Activated CD4-positive, alpha-beta memory T cell treated with anti-CD3 and anti-CD28 coated beads, Interleukin-2, amount 10 ng/mL, durations not matched to agents 7 days and 5 days (primary cell): Measurements from ENCODE around the gene RPTN. TPM values are rescaled to one million over a fixed set of nuclear protein-coding genes. Genes with fewer than 3 reads are reported as not detected.
"Not testable (repeated sequence)": the region's sequence is repeated elsewhere in the genome, so short reads cannot be mapped to it uniquely, and the experiment has no call there.

ENCODE experiments used
- CTCF ChIA-PET: fragments of 350-600 bp; sonication (Branson Sonifier 250); formaldehyde crosslinking; loops from one replicate; lab custom pipeline; 2021; ENCODE audit warnings: antibody characterized with exemption, inconsistent platforms; lab: Charles Lee
- POLR2A ChIA-PET: fragments of 350-600 bp; sonication (Branson Sonifier 250); formaldehyde crosslinking; loops from one replicate; lab custom pipeline; 2021; ENCODE audit warnings: antibody characterized with exemption; lab: Charles Lee
- DNase-seq: peaks from one replicate; pipeline ENCODE4 v3.0.0-alpha.2; 2020
- H3K27ac Mint-ChIP-seq: one replicate; pipeline ENCODE4 v1.8.0; 2021; ENCODE audit warnings: mild to moderate bottlenecking, mixed read lengths
- H3K27me3 Mint-ChIP-seq: one replicate; pipeline ENCODE4 v1.8.0; 2021; ENCODE audit warnings: mixed read lengths
- H3K36me3 Mint-ChIP-seq: one replicate; pipeline ENCODE4 v1.8.0; 2021; ENCODE audit warnings: low read depth, mixed read lengths
- H3K4me1 Mint-ChIP-seq: one replicate; pipeline ENCODE4 v1.8.0; 2021; ENCODE audit warnings: mixed read lengths
- H3K4me3 Mint-ChIP-seq: one replicate; pipeline ENCODE4 v1.8.0; 2021; ENCODE audit warnings: mild to moderate bottlenecking, mixed read lengths
- H3K9me3 Mint-ChIP-seq: one replicate; pipeline ENCODE4 v1.8.0; 2021; ENCODE audit warnings: mixed read lengths
- total RNA-seq, 2 experiments: library from RNA; stranded (reverse); gene quantifications; one replicate each; pipeline ENCODE4 v1.2.3, GENCODE V29; 2021

RPTN gene
- total RNA-seq, 2 experiments from 2014 or later = not detected

DNA sequence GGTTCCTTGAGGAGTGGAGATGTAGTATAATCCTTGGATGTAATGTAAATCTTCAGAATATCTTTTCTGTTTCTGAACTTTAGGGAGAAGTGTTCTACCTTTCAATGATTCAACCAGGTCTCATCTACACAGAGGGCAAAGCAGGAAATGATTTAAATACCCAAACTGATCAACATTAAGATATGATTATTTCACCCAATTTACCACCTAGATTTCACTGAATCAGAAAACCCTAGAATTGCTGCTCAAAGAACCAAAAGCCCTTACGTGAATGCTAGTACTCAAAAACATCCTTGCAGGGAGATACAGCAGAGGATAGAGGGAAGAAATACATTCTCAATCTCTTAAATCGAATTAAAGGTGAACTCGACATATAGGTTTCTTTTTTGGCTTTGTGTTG is 5.0 kb downstream of the RPTN start:
- ChIA-PET CTCF (no interaction called here), POLR2A (no interaction called here)
- no peak for DNase-seq
- Mint-ChIP-seq H3K36me3 (no peaks in the 10 kb centered on the region), H3K27ac (no peak overlapping the region), H3K4me1 (peaks cover 9% of the 10 kb centered on the region), H3K27me3 (peaks cover 12% of the 10 kb centered on the region), H3K9me3 (peaks cover 3% of the 10 kb centered on the region), H3K4me3 (no peak overlapping the region)

DNA sequence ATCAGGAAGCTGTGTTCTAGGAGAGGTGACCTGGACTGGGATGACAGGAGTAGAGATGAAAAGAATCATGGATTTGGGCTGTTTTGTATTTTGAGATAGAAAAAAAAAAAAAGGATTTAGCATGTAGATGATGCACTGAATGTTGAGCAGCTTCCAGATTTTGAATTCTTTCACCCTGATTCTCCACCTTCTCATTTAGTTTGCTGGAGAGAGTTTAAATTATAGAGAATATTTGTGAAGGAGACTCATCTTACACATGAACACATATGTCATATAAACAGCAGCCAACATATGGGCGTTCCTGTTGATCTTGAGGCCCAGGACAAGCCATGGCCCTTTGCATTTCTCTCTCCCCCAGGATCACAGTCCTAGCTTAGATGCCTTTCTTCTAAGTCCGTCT is 7.4 kb downstream of the RPTN start:
- ChIA-PET CTCF (no interaction called here), POLR2A (no interaction called here)
- DNase-seq = no peak
- Mint-ChIP-seq H3K27me3 (peaks cover 18% of the 10 kb centered on the region), H3K4me1 (peaks cover 9% of the 10 kb centered on the region), H3K9me3 (peaks cover 14% of the 10 kb centered on the region), H3K36me3 (peaks cover 4% of the 10 kb centered on the region), H3K27ac (no peak overlapping the region), H3K4me3 (no peak overlapping the region)

DNA sequence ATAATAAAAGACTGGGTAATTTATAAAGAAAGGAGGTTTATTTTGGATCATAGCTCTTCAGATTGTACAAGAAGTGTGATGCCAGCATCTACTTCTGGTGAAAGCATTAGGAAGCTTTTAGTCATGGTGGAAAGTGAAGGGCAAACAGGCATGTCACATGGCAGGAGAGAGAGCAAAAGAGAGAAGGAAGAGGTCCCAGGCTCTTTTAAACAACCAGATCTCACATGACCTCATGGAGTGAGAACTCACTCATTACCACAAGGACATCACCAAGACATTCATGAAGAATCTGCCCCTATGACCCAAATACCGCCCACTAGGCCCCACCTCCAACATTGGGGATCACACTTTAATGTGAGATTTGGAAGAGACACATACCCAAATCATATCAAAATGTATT is 10.0 kb downstream of the RPTN start:
- Mint-ChIP-seq H3K27me3 (peaks cover 23% of the 10 kb centered on the region), H3K27ac (no peak overlapping the region), H3K9me3 (peaks cover 21% of the 10 kb centered on the region), H3K36me3 (peaks cover 4% of the 10 kb centered on the region), H3K4me3 (no peak overlapping the region), H3K4me1 (peaks cover 2% of the 10 kb centered on the region)
- DNase-seq = no peak
- POLR2A ChIA-PET = no interaction called here
- CTCF ChIA-PET = no interaction called here

DNA sequence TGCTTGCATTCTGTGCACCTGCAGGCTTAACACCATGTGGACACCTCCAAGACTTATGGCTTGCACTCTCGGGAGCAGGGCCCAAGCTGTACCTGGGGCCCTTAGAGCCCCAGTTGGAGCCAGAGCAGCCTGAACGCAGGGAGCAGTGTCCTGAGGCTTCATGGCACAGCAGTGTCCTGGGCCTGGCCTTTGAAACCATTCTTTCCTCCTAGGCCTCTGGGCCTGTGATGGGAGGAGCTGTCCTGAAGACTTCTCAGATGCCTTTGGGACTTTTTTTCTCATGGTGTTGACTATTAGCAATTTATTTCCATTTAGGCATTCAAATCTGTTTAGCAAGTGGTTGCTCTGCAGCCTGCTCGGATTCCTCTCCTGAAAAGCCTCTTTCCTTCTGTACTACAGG is 11.0 kb downstream of the RPTN start:
- Mint-ChIP-seq H3K27ac (no peak overlapping the region), H3K4me1 (peaks cover 6% of the 10 kb centered on the region), H3K36me3 (peaks cover 4% of the 10 kb centered on the region), H3K27me3 (peaks cover 27% of the 10 kb centered on the region), H3K4me3 (no peak overlapping the region), H3K9me3 (peaks cover 21% of the 10 kb centered on the region)
- DNase-seq = no peak
- ChIA-PET CTCF (no interaction called here), POLR2A (no interaction called here)

DNA sequence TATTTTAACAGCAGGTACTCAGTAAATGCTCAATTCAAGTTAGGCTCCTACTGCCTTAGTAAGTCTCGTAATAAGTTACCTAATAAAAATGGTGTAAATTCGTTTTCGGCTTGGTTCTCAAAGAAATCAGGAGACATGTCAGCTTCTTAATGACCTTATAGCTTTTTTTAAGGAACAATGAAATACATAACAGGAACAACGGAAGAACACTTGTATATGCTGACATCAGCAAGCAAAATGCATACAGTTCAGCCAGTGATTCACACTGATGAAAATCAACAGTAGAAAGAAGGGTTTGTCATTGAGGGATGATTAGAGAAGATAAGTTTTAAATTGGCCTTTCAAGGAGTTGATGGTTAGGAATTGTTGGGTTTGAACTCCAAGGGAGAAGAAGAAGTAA is 13.3 kb downstream of the RPTN start:
- peaks cover 31% of the 10 kb centered on the region for H3K27me3 Mint-ChIP-seq
- H3K4me3 Mint-ChIP-seq = no peak overlapping the region
- H3K36me3 Mint-ChIP-seq = peaks cover 4% of the 10 kb centered on the region
- H3K27ac Mint-ChIP-seq = no peak overlapping the region
- CTCF ChIA-PET = no interaction called here
- no peak for DNase-seq
- POLR2A ChIA-PET = no interaction called here
- peaks cover 6% of the 10 kb centered on the region for H3K4me1 Mint-ChIP-seq
- H3K9me3 Mint-ChIP-seq = peaks cover 21% of the 10 kb centered on the region

DNA sequence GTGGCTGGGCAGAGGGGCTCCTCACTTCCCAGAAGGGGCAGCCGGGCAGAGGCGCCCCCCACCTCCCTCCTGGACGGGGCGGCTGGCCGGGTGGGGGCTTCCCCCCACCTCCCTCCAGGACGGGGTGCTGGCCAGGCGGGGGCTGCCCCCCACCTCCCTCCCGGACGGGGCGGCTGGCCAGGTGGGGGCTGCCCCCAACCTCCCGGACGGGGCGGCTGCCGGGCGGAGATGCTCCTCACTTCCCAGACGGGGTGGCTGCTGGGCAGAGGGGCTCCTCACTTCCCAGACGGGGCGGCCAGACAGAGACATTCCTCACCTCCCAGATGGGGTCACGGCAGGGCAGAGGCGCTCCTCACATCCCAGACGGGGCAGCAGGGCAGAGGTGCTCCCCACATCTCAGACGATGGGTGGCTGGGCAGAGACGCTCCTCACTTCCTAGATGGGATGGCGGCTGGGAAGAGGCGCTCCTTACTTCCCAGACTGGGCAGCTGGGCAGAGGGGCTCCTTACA is 14.3 kb downstream of the RPTN start:
- POLR2A ChIA-PET, CTCF ChIA-PET, H3K4me1 Mint-ChIP-seq, H3K36me3 Mint-ChIP-seq, DNase-seq, H3K27ac Mint-ChIP-seq, H3K4me3 Mint-ChIP-seq: not testable (repeated sequence)
- Mint-ChIP-seq H3K9me3 (peaks cover 21% of the 10 kb centered on the region), H3K27me3 (peaks cover 36% of the 10 kb centered on the region)

DNA sequence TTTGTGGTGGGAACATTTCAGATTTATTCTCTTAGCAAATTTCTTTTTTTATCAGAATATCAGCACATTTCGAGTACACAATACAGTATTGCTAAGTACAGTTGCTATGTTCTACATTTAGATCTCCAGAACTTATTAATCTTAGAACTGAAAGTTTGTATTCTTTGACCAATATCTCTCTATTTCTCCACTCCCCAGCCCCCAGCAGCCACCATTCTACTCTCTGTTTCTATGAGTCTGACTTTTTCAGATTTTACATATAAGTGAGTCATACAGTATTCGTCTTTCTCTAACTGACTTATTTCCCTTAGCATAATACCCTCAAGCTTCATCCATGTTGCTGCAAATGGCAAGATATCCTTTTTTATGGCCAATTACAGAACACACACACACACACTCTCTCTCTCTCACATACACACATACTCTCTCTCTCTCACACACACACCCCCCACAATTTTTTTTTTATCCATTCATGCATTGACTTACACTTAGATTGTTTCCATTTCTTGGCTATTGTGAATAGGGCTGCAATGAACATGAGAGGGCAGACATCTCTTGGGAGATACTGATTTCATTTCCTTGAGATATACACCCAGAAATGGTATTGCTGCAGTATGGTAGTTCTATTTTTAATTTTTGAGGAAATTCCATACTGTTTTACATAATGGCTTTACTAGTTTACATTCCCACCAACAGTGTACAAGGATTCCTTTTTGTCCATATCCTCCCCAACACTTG is 15.7 kb downstream of the RPTN start:
- CTCF ChIA-PET = no interaction called here
- Mint-ChIP-seq H3K36me3 (peaks cover 2% of the 10 kb centered on the region), H3K27ac (no peak overlapping the region)

DNA sequence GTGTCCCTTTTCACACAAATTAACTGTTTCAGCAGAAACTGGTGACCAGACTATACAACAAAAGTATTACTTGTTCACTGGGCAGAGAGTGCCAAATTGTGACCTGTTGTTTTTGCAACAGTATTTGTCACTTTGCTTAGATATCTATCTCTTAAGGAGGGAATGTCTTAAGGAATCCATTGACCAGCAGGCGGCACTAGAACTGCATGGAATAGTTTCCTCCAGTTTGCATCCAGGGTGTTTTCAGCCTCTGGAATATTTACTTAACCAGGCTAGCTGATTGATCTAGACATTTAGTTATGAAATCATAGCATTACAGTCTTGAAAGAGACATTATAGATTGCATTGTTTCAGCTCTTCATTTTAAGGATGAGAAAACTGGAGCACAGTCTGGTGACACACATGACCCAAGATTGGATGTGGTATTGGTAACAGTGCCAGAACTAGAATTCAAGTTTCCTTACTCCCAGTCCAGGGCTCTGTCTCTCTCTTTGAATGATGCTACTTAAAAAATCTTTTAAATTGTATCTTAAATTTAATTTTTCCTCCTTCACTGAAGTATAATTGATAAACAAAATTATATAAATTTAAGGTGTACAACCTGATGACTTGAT is 16.9 kb downstream of the RPTN start:
- CTCF ChIA-PET = interaction anchor here (1.1 kb wide), 1 partner anchor 43 kb away, joined by 4 read pairs; no protein-coding TSS in a partner anchor
- H3K9me3 Mint-ChIP-seq = peaks cover 10% of the 10 kb centered on the region
- no peak overlapping the region for H3K27ac Mint-ChIP-seq
- peaks cover 41% of the 10 kb centered on the region for H3K27me3 Mint-ChIP-seq
- H3K4me1 Mint-ChIP-seq = peaks cover 6% of the 10 kb centered on the region
- no peak for DNase-seq
- no peak overlapping the region for H3K4me3 Mint-ChIP-seq
- POLR2A ChIA-PET = no interaction called here
- no peaks in the 10 kb centered on the region for H3K36me3 Mint-ChIP-seq

More for the DNA sequence above, 15.7 kb downstream of the RPTN start:
- peaks cover 12% of the 10 kb centered on the region for H3K9me3 Mint-ChIP-seq
- peaks cover 6% of the 10 kb centered on the region for H3K4me1 Mint-ChIP-seq
- no peak overlapping the region for H3K4me3 Mint-ChIP-seq
- POLR2A ChIA-PET = no interaction called here
- no peak for DNase-seq
- peaks cover 37% of the 10 kb centered on the region for H3K27me3 Mint-ChIP-seq

DNA sequence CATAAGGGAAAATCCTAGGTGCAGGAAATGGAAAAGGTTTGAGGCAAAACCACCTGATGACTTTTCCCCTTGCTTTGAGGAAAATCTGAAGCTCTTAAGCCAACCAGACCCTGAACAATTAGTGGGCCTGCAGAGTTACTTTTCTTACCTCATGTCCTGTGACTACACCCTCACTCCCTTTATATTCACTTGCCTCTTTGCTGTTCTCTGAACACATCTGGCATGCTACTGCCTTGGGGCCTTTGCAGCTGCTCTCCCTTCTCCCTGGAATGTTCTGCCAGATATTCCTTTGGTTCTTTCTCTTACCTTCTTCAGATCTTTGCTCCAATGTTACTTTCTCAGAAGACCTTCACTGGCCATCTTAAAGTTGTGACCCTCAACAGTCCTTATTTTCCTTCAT is 21.8 kb downstream of the RPTN start:
- CTCF ChIA-PET = interaction anchor here (1.0 kb wide), 1 partner anchor 49 kb away, joined by 3 read pairs; no protein-coding TSS in a partner anchor
- Mint-ChIP-seq H3K27me3 (peaks cover 62% of the 10 kb centered on the region), H3K9me3 (no peaks in the 10 kb centered on the region), H3K4me3 (no peak overlapping the region), H3K4me1 (no peaks in the 10 kb centered on the region), H3K36me3 (no peaks in the 10 kb centered on the region), H3K27ac (no peak overlapping the region)
- POLR2A ChIA-PET = no interaction called here
- no peak for DNase-seq

DNA sequence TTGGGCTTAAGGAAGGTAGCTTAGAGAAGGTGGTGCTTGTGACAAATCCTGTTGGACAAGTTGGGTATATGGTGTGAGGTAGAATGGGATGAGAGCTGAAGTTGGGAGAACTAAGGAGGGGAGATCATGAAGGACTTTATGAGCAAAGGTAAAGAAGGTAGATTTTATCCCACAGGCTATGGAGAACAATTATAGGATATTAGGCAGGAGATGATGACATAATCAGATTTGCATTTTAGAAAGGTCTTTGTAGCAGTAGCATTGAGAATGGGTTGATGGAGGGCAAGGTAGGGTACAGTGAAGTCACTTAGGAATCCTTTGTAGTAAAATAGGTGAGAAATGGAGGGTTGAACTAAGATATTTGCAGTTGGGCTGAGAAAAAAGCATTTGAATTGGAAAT is 28.8 kb downstream of the RPTN start:
- H3K27ac Mint-ChIP-seq = no peak overlapping the region
- no peak for DNase-seq
- no peaks in the 10 kb centered on the region for H3K36me3 Mint-ChIP-seq
- peaks cover 73% of the 10 kb centered on the region for H3K27me3 Mint-ChIP-seq
- no peak overlapping the region for H3K4me3 Mint-ChIP-seq
- ChIA-PET CTCF (no interaction called here), POLR2A (no interaction called here)
- no peaks in the 10 kb centered on the region for H3K9me3 Mint-ChIP-seq
- H3K4me1 Mint-ChIP-seq = no peaks in the 10 kb centered on the region

DNA sequence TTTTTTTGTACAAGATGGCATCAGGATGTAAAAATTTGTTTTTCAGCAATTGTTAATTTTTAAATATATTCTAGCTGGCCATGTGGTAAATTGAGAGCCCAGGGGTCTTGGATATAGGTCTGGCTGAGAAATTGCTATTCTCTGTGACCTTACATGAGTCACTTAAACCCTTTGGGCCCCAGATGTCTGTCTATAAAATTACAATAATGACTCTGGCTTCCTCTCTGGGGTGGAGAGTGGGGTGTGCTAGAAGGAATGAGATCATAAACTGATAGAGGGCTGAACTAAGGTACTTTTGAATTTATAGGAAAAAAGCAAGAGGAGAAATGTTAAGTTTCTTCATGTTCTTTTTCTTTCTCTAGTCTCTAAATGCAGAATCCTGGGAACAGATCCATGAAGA is 31.4 kb downstream of the RPTN start:
- no peak overlapping the region for H3K27ac Mint-ChIP-seq
- no peaks in the 10 kb centered on the region for H3K36me3 Mint-ChIP-seq
- DNase-seq = no peak
- ChIA-PET CTCF (no interaction called here), POLR2A (no interaction called here)
- H3K27me3 Mint-ChIP-seq = peaks cover 58% of the 10 kb centered on the region
- H3K4me3 Mint-ChIP-seq = no peak overlapping the region
- H3K9me3 Mint-ChIP-seq = no peaks in the 10 kb centered on the region
- H3K4me1 Mint-ChIP-seq = no peaks in the 10 kb centered on the region

DNA sequence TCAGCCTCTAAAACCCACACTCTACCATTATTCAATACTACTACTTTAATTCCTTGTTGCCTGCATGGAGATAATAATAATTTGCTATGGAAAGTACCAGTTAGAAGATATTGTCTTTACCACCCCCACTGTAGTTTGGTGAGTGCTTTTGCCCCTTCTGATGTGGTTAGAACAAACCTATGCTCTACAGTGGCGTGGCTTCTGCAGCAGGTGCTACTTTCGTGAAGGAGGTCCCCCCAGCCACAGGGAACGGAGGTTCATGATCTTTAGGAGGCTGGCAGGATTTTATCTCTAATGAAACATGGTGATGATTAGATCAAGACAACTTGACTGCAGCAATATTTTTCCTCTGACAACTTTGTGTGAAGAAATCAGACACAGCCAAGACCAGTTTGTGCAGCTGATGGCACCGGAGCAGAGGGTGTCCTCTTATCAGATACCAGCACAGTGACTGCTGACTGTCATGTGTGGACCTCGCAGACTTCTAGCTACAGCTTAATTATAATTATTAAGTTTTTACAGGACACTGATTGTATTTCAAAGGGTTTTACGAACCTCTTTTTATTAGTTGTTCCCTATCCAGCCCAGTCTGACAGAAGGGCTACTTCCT is 33.1 kb downstream of the RPTN start:
- DNase-seq = no peak
- CTCF ChIA-PET = no interaction called here
- H3K27me3 Mint-ChIP-seq = peaks cover 58% of the 10 kb centered on the region
- H3K4me1 Mint-ChIP-seq = no peaks in the 10 kb centered on the region
- H3K4me3 Mint-ChIP-seq = no peak overlapping the region
- POLR2A ChIA-PET = interaction anchor here (0.6 kb wide), 1 partner anchor 9 kb away, joined by 3 read pairs; no protein-coding TSS in a partner anchor
- H3K9me3 Mint-ChIP-seq = no peaks in the 10 kb centered on the region
- no peaks in the 10 kb centered on the region for H3K36me3 Mint-ChIP-seq
- H3K27ac Mint-ChIP-seq = no peak overlapping the region

DNA sequence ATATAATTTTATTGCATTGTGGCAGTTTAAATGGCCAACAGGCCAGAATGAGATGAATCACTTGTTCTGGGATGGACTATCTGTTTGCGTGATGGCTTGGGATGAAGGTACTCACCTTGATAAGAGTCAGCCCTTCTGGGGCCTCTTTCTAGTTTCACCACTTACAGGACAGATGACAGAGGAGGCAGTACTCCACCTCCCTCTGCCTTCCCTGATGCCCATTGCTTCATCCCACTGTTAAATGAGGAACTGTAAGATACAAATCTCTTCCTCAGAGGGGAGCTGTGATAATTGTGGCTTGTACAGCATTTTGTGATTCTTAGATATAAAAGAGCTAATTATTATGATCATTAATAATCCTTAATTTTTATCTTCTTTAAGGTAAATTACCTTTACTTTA is 40.1 kb downstream of the RPTN start:
- H3K9me3 Mint-ChIP-seq = no peaks in the 10 kb centered on the region
- peaks cover 47% of the 10 kb centered on the region for H3K27me3 Mint-ChIP-seq
- no peak overlapping the region for H3K4me3 Mint-ChIP-seq
- ChIA-PET CTCF (interaction anchor here (2.4 kb wide), 1 partner anchor 70 kb away, joined by 5 read pairs; no protein-coding TSS in a partner anchor), POLR2A (interaction anchor here (0.6 kb wide), 1 partner anchor 348 kb away, joined by 3 read pairs; no protein-coding TSS in a partner anchor)
- H3K27ac Mint-ChIP-seq = no peak overlapping the region
- H3K36me3 Mint-ChIP-seq = no peaks in the 10 kb centered on the region
- H3K4me1 Mint-ChIP-seq = no peaks in the 10 kb centered on the region
- DNase-seq = no peak
